Measurements from ENCODE around the gene CTSF. TPM values are rescaled to one million over a fixed set of nuclear protein-coding genes. Genes with fewer than 3 reads are reported as not detected.
"Not testable (repeated sequence)": the region's sequence is repeated elsewhere in the genome, so short reads cannot be mapped to it uniquely, and the experiment has no call there.

The CTSF gene
- total RNA-seq, 1 donor from 2014 or later = 49.6 TPM

GRCh38 chr11:66589996-66590675 lies 21.7 kb upstream of the CTSF start:
- DNase-seq (ENCODE audit: low read depth in 2 of 2) = no peak

- not testable (repeated sequence) for DNase-seq (ENCODE audit: low read depth in 2 of 2)
Observed at GRCh38 chr11:66589315-66589714, 20.9 kb upstream of the CTSF start.

- no peak for DNase-seq (ENCODE audit: low read depth in 2 of 2)
Observed at GRCh38 chr11:66586136-66586535, 17.7 kb upstream of the CTSF start.

- not testable (repeated sequence) for DNase-seq (ENCODE audit: low read depth in 2 of 2)
Observed at GRCh38 chr11:66585447-66585846, 17.0 kb upstream of the CTSF start.

GRCh38 chr11:66582565-66583147 lies 14.2 kb upstream of the CTSF start:
- not testable (repeated sequence) for DNase-seq (ENCODE audit: low read depth in 2 of 2)

- no peak for DNase-seq (ENCODE audit: low read depth in 2 of 2)
Observed at GRCh38 chr11:66581261-66581660, 12.9 kb upstream of the CTSF start.

GRCh38 chr11:66580803-66581202 lies 12.4 kb upstream of the CTSF start:
- DNase-seq (ENCODE audit: low read depth in 2 of 2) = no peak

- DNase-seq (ENCODE audit: low read depth in 2 of 2) = peak; percentile 67 to 76
Observed at GRCh38 chr11:66579017-66579606, 10.7 kb upstream of the CTSF start.

GRCh38 chr11:66570850-66571180 lies 2.4 kb upstream of the CTSF start:
- no peak for DNase-seq (ENCODE audit: low read depth in 2 of 2)

GRCh38 chr11:66570079-66570849 lies 1.9 kb upstream of the CTSF start:
- no peak for DNase-seq (ENCODE audit: low read depth in 2 of 2)

GRCh38 chr11:66569076-66569475 lies 670 bp upstream of the CTSF start:
- DNase-seq (ENCODE audit: low read depth in 2 of 2) = no peak

GRCh38 chr11:66567787-66568123 lies 651 bp downstream of the CTSF start:
- no peak for DNase-seq (ENCODE audit: low read depth in 2 of 2)

- no peak for DNase-seq (ENCODE audit: low read depth in 2 of 2)
Observed at GRCh38 chr11:66566221-66566620, 2.2 kb downstream of the CTSF start.

GRCh38 chr11:66564984-66565383 lies 3.4 kb downstream of the CTSF start:
- DNase-seq (ENCODE audit: low read depth in 2 of 2) = no peak

- DNase-seq (ENCODE audit: low read depth in 2 of 2) = no peak
Observed at GRCh38 chr11:66564538-66564937, 3.9 kb downstream of the CTSF start.

- DNase-seq (ENCODE audit: low read depth in 2 of 2) = no peak
Observed at GRCh38 chr11:66563832-66564231, 4.6 kb downstream of the CTSF start.

- no peak for DNase-seq (ENCODE audit: low read depth in 2 of 2)
Observed at GRCh38 chr11:66562907-66563583, 5.4 kb downstream of the CTSF start.

- no peak for DNase-seq (ENCODE audit: low read depth in 2 of 2)
Observed at GRCh38 chr11:66562275-66562674, 6.1 kb downstream of the CTSF start.

- DNase-seq (ENCODE audit: low read depth in 2 of 2) = no peak
Observed at GRCh38 chr11:66561975-66562248, 6.5 kb downstream of the CTSF start.

GRCh38 chr11:66561178-66561974 lies 7.0 kb downstream of the CTSF start:
- no peak for DNase-seq (ENCODE audit: low read depth in 2 of 2)

GRCh38 chr11:66559866-66560676 lies 8.3 kb downstream of the CTSF start:
- DNase-seq (ENCODE audit: low read depth in 2 of 2) = no peak

Data from lung microvascular endothelial cell (primary cell).